ENCODE measurements around the gene VIL1. TPM values are rescaled to one million over a fixed set of nuclear protein-coding genes. Genes with fewer than 3 reads are reported as not detected.

Gene VIL1
- total and polyA plus RNA-seq, 2 donors from 2014 or later = 9.0 to 10.5 TPM

GRCh38 chr2:218400930-218401881 is 17.7 kb upstream of the VIL1 start:
- Histone ChIP-seq H3K4me3 (ENCODE audit: low read length in 3 of 3) (peak overlapping the region; percentile 45 to 76 (median 53)), H3K4me1 (ENCODE audit: control insufficient read depth in 2 of 3, insufficient read depth in 2 of 3, low read depth in 1 of 3, low read length in 3 of 3) (peaks cover 0 to 40% (median 20%) of the 10 kb centered on the region in 3 donors), H3K9me3 (ENCODE audit: control insufficient read depth in 2 of 3, insufficient read depth in 1 of 3, low read length in 3 of 3) (no peaks in the 10 kb centered on the region), H3K27me3 (ENCODE audit: control insufficient read depth, insufficient read depth, low read length) (no peaks in the 10 kb centered on the region), H3K27ac (ENCODE audit: low read depth in 2 of 2, low read length in 2 of 2) (peak overlapping the region; percentile 88 to 92), H3K9ac (ENCODE audit: low read length in 3 of 3) (peak overlapping the region in 2 of 3 donors; percentile 60 to 78), H3K36me3 (ENCODE audit: control insufficient read depth in 2 of 3, insufficient read depth in 3 of 3, low read length in 3 of 3) (peaks cover 0 to 13% (median 2%) of the 10 kb centered on the region in 3 donors)
- TF ChIP-seq CTCF (IDR thresholded peaks at IDR 0.05; ENCODE audit: borderline replicate concordance, extremely low read depth, insufficient read depth) = no peak
- DNase-seq (peak in 3 of 5 donors; percentile 34 to 89 (median 82)), FAIRE-seq (no peak)
- intact Hi-C loops (cut with DNase I) = no loop called here

DNA sequence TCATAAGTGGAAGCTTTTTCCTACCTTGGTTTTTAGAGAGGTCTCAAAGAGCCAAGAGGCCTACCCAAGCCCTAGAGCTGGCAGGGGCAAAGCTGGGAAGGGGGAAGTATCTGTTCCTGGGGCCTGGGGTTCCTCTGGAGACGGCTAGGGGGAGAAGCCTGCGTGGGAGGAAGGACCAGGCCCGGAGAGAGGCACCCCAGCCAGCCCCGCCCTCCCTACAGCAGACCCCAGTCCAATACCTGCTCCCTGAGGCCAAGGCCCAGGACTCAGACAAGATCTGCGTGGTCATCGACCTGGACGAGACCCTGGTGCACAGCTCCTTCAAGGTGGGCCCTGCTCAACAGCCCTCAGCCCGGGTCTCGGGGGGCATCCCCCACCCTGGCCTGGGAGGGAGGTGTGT is 17.0 kb upstream of the VIL1 start:
- intact Hi-C loops (cut with DNase I) = no loop called here
- Histone ChIP-seq H3K27me3 (ENCODE audit: control insufficient read depth, insufficient read depth, low read length) (no peaks in the 10 kb centered on the region), H3K9me3 (ENCODE audit: control insufficient read depth in 2 of 3, insufficient read depth in 1 of 3, low read length in 3 of 3) (no peaks in the 10 kb centered on the region), H3K36me3 (ENCODE audit: control insufficient read depth in 2 of 3, insufficient read depth in 3 of 3, low read length in 3 of 3) (peaks cover 0 to 13% (median 2%) of the 10 kb centered on the region in 3 donors), H3K4me1 (ENCODE audit: control insufficient read depth in 2 of 3, insufficient read depth in 2 of 3, low read depth in 1 of 3, low read length in 3 of 3) (peaks cover 0 to 39% (median 22%) of the 10 kb centered on the region in 3 donors), H3K9ac (ENCODE audit: low read length in 3 of 3) (peak overlapping the region in 1 of 3 donors; percentile 78), H3K27ac (ENCODE audit: low read depth in 2 of 2, low read length in 2 of 2) (peak overlapping the region in 1 of 2 donors; percentile 32), H3K4me3 (ENCODE audit: low read length in 3 of 3) (peak overlapping the region in 1 of 3 donors; percentile 76)
- FAIRE-seq = no peak
- peak in 1 of 5 donors; percentile 81 for DNase-seq
- TF ChIP-seq CTCF (IDR thresholded peaks at IDR 0.05; ENCODE audit: borderline replicate concordance, extremely low read depth, insufficient read depth) = no peak

- H3K27me3 ChIP-seq (ENCODE audit: control insufficient read depth, insufficient read depth, low read length) = no peaks in the 10 kb centered on the region
- peak overlapping the region in 1 of 3 donors; percentile 76 for H3K4me3 ChIP-seq (ENCODE audit: low read length in 3 of 3)
- H3K36me3 ChIP-seq (ENCODE audit: control insufficient read depth in 2 of 3, insufficient read depth in 3 of 3, low read length in 3 of 3) = peaks cover 0 to 13% (median 2%) of the 10 kb centered on the region in 3 donors
- no peaks in the 10 kb centered on the region for H3K9me3 ChIP-seq (ENCODE audit: control insufficient read depth in 2 of 3, insufficient read depth in 1 of 3, low read length in 3 of 3)
- intact Hi-C loops (cut with DNase I) = no loop called here
- H3K4me1 ChIP-seq (ENCODE audit: control insufficient read depth in 2 of 3, insufficient read depth in 2 of 3, low read depth in 1 of 3, low read length in 3 of 3) = peaks cover 2 to 39% (median 21%) of the 10 kb centered on the region in 3 donors
- no peak for FAIRE-seq
- peak overlapping the region in 1 of 2 donors; percentile 43 for H3K27ac ChIP-seq (ENCODE audit: low read depth in 2 of 2, low read length in 2 of 2)
- peak in 1 of 5 donors; percentile 75 for DNase-seq
- peak overlapping the region in 1 of 3 donors; percentile 78 for H3K9ac ChIP-seq (ENCODE audit: low read length in 3 of 3)
- no peak for TF ChIP-seq CTCF (IDR thresholded peaks at IDR 0.05; ENCODE audit: borderline replicate concordance, extremely low read depth, insufficient read depth)
Observed at GRCh38 chr2:218402491-218402901, 16.4 kb upstream of the VIL1 start.

Data from kidney (tissue), 14 donors.